HepG2 (cell line): ENCODE measurements around the gene AXIN1.

Experiments
- ARNT ChIP-seq: fragments of 450-650 bp; IDR thresholded peaks from 2 replicates; pipeline ENCODE4 v1.6.1; 2017
- ELF4 ChIP-seq: sonication (generic); formaldehyde crosslinking; IDR thresholded peaks from 2 replicates; pipeline ENCODE4 v1.5.0; 2020; ENCODE audit warnings: missing genetic modification reagents, mild to moderate bottlenecking, moderate library complexity, borderline replicate concordance
- EP300 ChIP-seq, 3 experiments: sonication (generic) in 1 of 3; formaldehyde crosslinking in 1 of 3; IDR thresholded peaks; 2 replicates each; pipeline versions ENCODE4 v1.5.1 to v1.6.1; 2011 to 2020; ENCODE audit warnings: low read depth in 2 of 3, low read length in 2 of 3, borderline replicate concordance in 1 of 3, improper control_type of control experiment in 1 of 3, mild to moderate bottlenecking in 1 of 3, missing genetic modification reagents in 1 of 3, moderate library complexity in 1 of 3
- KDM1A ChIP-seq: IDR thresholded peaks from 2 replicates; pipeline ENCODE4 v1.6.1; 2016; ENCODE audit warnings: missing compliant biosample characterization
- NFRKB ChIP-seq: fragments of 450-650 bp; IDR thresholded peaks from 2 replicates; pipeline ENCODE4 v1.6.1; 2017
- PLRG1 ChIP-seq: fragments of 450-650 bp; conservative IDR thresholded peaks from 2 replicates; pipeline ENCODE4 v1.6.1; 2016
- POLR2A ChIP-seq, 2 experiments: IDR thresholded peaks; 2 replicates each; pipeline ENCODE4 v1.6.1; 2011; ENCODE audit warnings: low read depth in 2 of 2, low read length in 2 of 2, mild to moderate bottlenecking in 1 of 2, moderate library complexity in 1 of 2; ENCODE audit not compliant: insufficient read depth in 1 of 2
- TCF7L2 ChIP-seq: IDR thresholded peaks from 2 replicates; pipeline ENCODE4 v1.6.1; 2011; ENCODE audit warnings: mild to moderate bottlenecking, low read depth, low read length, moderate library complexity
- ZSCAN29 ChIP-seq: sonication (generic); formaldehyde crosslinking; conservative IDR thresholded peaks from 2 replicates; pipeline ENCODE4 v1.4.0; 2020; ENCODE audit warnings: mild to moderate bottlenecking, missing genetic modification reagents
- TF ChIP-seq, protein P1 (sequence below): sonication (generic); formaldehyde crosslinking; IDR thresholded peaks from 2 replicates; pipeline ENCODE4 v1.5.1; 2020; ENCODE audit warnings: missing genetic modification reagents, mild to moderate bottlenecking, borderline replicate concordance
- TF ChIP-seq, protein P2 (sequence below): sonication (generic); formaldehyde crosslinking; IDR thresholded peaks from 2 replicates; pipeline ENCODE4 v1.5.0; 2020; ENCODE audit warnings: mild to moderate bottlenecking, missing genetic modification reagents, moderate library complexity
- TF ChIP-seq, protein P3 (sequence below), 2 experiments: IDR thresholded peaks; 2 replicates each; pipeline ENCODE4 v1.6.1; 2011 to 2012; ENCODE audit warnings: low read length in 2 of 2, borderline replicate concordance in 1 of 2, low read depth in 1 of 2, mild to moderate bottlenecking in 1 of 2, moderate library complexity in 1 of 2
- TF ChIP-seq, protein P4 (sequence below): IDR thresholded peaks from 2 replicates; pipeline ENCODE4 v1.6.1; 2016; ENCODE audit warnings: missing biosample characterization, missing genetic modification reagents, low read depth

DNA sequence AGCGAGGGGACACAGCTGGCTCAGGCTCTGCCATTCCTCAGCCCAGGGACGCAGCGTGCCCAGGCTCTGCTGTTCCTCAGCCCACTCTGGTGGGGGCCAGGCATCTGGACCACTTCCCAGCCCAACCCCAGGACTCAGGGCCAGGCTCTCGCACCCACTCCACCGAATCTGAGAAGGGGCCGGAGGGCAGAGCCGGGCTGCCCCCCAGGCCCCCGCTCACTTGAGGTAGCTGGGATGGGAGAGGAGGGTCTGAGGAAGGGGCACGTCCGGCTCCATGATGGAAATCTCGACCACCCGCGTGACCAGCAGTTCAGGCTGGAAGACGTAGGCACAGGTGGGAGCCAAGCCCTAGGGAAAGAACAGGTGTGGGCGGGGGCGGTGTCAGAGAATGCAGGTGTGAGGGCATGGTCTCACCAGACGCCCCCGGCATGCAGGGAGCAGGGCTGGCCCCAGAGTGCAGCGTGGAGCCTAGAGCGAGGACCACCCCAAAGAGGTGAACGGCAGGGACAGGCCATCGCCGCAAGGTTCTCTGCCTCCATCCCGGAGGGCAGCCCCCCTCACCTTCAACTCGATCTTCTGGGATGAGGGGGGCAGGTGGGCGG, 24.4 kb upstream of the AXIN1 start:
- TF ChIP-seq KDM1A (CRISPR knock-in tag): no peak
- TF ChIP-seq PLRG1: no peak
- TF ChIP-seq ELF4 (CRISPR knock-in tag): no peak
- no peak for TF ChIP-seq NFRKB
- TF ChIP-seq ZSCAN29 (CRISPR knock-in tag): no peak
- no peak for TF ChIP-seq EP300 (IDR thresholded peaks at IDR 0.05; ENCODE audit: low read depth in 2 of 2, low read length in 2 of 2)
- TF ChIP-seq EP300 (CRISPR knock-in tag; IDR thresholded peaks at IDR 0.05; ENCODE audit: borderline replicate concordance): no peak
- TF ChIP-seq, protein P1, sequence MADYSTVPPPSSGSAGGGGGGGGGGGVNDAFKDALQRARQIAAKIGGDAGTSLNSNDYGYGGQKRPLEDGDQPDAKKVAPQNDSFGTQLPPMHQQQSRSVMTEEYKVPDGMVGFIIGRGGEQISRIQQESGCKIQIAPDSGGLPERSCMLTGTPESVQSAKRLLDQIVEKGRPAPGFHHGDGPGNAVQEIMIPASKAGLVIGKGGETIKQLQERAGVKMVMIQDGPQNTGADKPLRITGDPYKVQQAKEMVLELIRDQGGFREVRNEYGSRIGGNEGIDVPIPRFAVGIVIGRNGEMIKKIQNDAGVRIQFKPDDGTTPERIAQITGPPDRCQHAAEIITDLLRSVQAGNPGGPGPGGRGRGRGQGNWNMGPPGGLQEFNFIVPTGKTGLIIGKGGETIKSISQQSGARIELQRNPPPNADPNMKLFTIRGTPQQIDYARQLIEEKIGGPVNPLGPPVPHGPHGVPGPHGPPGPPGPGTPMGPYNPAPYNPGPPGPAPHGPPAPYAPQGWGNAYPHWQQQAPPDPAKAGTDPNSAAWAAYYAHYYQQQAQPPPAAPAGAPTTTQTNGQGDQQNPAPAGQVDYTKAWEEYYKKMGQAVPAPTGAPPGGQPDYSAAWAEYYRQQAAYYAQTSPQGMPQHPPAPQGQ (CRISPR knock-in tag): no peak
- TF ChIP-seq, protein P2, sequence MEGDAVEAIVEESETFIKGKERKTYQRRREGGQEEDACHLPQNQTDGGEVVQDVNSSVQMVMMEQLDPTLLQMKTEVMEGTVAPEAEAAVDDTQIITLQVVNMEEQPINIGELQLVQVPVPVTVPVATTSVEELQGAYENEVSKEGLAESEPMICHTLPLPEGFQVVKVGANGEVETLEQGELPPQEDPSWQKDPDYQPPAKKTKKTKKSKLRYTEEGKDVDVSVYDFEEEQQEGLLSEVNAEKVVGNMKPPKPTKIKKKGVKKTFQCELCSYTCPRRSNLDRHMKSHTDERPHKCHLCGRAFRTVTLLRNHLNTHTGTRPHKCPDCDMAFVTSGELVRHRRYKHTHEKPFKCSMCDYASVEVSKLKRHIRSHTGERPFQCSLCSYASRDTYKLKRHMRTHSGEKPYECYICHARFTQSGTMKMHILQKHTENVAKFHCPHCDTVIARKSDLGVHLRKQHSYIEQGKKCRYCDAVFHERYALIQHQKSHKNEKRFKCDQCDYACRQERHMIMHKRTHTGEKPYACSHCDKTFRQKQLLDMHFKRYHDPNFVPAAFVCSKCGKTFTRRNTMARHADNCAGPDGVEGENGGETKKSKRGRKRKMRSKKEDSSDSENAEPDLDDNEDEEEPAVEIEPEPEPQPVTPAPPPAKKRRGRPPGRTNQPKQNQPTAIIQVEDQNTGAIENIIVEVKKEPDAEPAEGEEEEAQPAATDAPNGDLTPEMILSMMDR: no peak
- TF ChIP-seq, protein P3, sequence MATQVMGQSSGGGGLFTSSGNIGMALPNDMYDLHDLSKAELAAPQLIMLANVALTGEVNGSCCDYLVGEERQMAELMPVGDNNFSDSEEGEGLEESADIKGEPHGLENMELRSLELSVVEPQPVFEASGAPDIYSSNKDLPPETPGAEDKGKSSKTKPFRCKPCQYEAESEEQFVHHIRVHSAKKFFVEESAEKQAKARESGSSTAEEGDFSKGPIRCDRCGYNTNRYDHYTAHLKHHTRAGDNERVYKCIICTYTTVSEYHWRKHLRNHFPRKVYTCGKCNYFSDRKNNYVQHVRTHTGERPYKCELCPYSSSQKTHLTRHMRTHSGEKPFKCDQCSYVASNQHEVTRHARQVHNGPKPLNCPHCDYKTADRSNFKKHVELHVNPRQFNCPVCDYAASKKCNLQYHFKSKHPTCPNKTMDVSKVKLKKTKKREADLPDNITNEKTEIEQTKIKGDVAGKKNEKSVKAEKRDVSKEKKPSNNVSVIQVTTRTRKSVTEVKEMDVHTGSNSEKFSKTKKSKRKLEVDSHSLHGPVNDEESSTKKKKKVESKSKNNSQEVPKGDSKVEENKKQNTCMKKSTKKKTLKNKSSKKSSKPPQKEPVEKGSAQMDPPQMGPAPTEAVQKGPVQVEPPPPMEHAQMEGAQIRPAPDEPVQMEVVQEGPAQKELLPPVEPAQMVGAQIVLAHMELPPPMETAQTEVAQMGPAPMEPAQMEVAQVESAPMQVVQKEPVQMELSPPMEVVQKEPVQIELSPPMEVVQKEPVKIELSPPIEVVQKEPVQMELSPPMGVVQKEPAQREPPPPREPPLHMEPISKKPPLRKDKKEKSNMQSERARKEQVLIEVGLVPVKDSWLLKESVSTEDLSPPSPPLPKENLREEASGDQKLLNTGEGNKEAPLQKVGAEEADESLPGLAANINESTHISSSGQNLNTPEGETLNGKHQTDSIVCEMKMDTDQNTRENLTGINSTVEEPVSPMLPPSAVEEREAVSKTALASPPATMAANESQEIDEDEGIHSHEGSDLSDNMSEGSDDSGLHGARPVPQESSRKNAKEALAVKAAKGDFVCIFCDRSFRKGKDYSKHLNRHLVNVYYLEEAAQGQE (IDR thresholded peaks at IDR 0.05; ENCODE audit: borderline replicate concordance in 1 of 2, low read depth in 1 of 2, low read length in 2 of 2): no peak
- TF ChIP-seq, protein P4, sequence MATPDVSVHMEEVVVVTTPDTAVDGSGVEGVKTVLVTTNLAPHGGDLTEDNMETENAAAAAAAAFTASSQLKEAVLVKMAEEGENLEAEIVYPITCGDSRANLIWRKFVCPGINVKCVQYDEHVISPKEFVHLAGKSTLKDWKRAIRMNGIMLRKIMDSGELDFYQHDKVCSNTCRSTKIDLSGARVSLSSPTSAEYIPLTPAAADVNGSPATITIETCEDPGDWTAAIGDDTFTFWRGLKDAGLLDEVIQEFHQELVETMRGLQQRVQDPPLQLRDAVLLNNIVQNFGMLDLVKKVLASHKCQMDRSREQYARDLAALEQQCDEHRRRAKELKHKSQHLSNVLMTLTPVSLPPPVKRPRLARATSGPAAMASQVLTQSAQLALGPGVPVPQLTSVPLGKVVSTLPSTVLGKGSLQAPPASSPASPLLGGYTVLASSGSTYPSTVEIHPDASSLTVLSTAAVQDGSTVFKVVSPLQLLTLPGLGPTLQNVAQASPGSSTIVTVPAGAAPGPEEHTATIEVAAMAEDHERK (CRISPR knock-in tag): no peak
- no peak for TF ChIP-seq ARNT
- no peak for TF ChIP-seq POLR2A (IDR thresholded peaks at IDR 0.05; ENCODE audit: insufficient read depth in 1 of 2, low read depth in 2 of 2, low read length in 2 of 2)
- no peak for TF ChIP-seq TCF7L2
